T-helper 22 cell (primary cell): ENCODE data around the gene ARHGAP26.

Experiments
- DNase-seq: peaks from one replicate; pipeline ENCODE4 v3.0.0-alpha.2; 2020; ENCODE audit warnings: low read depth

Gene ARHGAP26

DNA sequence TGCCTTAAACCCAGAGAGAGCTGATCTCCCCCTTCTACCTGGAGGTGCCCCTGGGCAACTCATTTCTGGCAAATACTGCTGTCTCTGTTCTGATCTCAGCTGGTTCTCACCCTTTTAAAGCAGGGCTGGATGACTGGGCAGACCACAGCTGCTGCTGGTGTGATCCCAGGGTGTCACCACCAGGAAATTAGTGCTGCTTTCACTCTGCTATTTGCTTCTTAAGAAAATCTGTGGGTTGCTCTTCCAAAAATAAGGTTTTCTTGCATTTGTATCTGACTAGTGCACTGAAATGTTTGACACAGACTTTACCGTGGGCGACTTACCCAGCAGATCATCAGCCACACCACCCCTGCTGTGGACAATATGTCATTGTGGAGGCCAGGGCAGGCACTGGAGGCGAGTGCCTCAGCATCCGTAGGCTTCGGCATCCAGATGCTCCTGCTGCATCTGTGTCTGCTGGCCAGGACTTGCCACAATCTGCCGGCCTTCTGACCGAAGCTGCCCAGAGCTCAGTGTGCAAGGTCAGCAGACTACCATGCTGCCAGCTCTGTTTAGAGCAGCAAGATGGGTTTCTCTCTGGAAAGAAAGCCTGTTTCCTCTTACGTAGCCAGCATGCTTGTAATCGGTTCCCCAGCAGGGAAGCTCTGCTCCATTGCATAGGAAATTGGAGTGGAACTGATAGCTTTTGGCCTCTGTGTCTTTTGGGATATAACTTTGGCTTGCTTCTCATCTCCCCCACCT, 13.6 kb downstream of the ARHGAP26 start:
- no peak for DNase-seq

DNA sequence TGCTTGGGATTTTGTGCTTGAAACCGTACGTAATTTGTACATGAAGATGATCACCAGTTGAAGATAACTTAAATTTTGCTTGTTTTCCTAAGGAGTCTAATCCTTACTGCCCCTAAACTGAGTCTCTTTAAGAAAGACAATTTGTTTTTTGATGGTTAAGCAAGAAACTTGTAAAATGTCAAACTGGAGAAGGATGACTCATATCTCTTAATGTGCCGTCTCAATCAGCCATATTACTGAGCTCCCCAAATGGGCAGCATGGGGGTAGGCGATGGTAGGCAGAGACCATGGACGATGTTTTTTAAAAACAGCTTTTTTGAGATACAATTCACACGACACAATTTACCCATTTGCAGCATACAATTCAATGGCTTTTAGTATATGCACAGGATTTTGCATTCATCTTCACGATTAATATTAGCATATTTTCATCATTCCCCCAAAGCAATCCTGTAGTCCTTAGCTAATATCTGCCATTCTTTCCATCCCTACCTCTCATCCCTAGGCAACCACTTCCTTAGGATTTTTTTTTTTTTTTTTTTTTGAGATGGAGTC, 14.3 kb downstream of the ARHGAP26 start:
- DNase-seq, result no peak

DNA sequence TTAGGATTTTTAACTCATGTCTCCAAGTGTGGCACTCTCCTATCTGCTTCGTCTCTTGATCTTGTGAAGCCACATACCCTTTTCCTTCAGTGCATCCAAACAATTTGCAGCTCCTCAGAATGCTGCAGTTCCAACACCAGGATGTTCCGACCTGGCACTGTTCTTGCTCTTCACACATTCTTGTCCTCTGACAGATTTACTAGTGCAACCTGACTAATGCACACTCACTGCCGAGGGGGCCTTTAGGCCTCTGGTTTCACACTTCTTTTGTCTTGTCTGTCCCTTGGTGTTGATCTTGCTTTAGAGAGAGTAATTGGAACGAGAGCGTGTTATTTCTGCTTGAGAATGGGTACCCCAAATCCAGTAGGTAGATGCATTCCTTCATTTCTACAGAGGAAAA, 15.0 kb downstream of the ARHGAP26 start:
- DNase-seq, result no peak

DNA sequence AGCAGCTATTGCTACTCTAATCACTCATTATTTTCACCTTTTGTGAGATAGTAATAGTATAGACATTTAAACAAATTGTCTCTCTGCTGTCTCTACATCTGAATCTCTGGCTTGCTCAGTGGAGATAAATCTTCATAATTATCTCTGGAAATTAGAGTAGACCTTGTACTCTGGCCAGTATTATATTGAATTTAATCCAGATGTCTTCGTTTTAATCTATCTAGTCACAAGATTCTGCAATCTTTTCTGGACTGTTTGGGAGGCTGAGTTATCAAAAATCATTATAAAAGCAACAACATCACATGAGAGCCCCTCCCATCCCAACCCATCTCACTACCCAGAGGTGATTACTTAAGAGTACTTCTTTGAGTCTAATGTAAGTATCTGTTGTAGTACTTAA, 19.0 kb downstream of the ARHGAP26 start:
- DNase-seq, result no peak

DNA sequence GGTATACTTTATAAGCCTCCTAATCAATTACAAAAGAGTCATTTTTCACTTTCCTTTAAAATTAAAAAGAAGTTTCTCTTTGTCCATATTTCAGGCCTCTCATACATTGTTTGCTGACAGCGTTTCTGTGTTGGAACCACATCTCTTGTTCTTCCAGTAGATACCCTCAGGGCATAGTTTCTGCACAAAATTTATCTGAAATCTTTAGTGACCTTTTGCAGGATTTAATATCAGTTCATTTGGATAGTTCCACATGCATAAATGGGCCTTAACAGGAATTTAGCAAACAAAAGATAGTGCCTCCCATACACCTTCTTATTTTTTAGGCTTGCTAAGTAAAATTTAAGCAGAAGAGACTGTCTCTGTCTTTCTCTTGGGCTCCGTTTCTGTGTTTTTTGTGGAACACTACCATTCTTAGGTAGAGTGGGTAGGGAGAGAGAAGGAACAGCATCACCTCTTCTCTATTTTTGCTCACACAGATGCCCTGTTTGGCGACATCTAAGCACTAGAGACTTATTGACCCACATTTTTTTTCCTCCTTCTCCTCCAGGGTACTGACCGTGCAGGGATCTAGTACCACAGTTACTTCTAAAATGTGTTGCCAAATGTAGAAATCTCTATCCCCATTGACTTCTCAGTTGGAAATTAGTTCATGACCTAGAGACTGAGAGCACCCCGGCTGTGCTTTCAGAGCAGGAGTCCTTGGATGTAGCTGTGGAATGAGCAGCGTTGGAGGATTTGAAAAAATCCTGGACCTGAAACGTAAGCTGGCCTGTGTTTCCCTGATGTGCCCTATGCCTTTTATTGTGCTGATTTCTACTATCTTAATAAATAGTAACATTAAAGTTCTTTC, 22.1 kb downstream of the ARHGAP26 start:
- no peak for DNase-seq

DNA sequence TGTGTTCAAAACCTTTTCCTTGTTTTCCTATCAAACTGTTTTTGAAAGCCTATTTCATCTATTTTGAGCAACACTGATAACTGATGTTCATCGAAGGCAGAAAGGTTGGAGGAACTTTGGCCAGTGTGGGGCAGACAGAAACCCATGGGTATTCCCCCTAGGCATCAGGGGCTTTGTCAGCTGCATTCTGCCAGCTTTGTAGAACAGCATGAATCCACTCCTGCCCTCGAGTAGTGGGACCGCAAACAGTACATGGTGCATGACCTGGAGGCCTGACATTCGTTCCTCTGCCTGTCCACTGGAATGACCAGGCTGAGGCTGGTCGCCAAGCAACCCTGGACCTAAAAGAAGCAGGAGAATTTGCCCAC, 22.7 kb downstream of the ARHGAP26 start:
- no peak for DNase-seq

DNA sequence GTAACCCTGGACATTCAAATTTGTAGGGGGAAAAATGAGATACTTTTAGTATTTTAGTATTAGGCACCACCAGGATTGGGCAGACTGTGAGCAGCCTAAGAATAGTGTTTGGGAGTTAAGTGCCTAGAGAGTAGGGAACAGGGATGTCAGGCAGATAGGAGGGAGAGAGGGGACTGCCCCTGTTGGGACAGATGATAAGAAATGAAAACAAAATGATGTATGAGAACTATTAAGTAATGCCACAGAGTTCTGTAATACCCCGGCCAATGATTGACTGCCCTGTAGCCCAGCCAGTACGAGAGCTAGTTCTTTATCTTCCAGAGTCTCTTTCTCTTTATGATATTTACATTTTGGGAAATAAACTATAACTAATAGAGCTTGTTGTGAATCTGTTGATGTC, 24.4 kb downstream of the ARHGAP26 start:
- DNase-seq, result no peak

DNA sequence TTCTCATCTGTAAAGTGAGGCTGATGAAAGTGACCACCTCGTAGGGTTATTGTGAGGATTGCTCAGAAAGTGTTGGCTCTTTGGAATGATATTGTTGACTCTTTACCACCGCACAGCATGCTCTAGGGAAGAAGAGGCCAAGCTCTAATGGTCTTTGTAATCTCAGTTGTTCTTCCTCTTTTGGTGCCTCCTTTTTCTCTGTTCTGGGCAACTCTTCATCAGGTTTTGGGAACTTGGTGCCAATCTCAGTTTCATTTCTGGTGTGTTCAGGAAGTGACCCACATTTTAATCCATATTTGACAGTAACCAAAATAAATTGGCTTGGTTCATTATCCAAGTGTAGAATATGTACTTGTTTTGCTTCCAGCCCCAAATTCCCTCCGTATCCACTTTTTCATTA, 25.1 kb downstream of the ARHGAP26 start:
- DNase-seq, result no peak

DNA sequence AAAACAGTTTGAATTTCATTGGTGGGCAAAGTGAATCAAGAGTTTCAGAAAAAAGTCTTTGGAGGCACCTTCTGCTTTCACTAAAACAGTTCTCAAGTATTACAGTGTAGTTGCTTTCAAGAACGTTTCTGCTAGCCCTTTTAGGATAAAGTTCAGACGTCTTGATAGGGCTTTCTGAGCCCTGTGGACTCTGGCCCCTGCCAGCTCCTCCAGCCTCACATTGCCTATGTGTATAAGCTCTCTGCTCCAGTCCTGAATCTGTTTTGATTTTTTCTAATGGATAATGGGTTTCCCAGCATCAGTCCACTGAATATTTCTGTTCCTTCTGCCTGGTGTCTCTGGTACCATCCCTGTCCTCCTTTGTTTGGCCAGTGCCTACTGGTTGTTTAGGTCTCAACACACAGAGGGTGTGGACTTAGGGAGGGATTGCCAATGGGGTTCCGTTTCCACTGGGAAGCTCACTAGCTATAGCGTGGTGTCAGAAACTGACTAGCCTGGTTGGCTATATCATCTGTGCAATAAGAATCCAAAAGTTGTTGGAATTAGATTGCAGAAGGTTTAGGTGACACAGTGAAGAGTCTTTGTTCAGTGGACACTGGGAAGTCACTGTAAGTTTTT, 26.4 kb downstream of the ARHGAP26 start:
- no peak for DNase-seq

DNA sequence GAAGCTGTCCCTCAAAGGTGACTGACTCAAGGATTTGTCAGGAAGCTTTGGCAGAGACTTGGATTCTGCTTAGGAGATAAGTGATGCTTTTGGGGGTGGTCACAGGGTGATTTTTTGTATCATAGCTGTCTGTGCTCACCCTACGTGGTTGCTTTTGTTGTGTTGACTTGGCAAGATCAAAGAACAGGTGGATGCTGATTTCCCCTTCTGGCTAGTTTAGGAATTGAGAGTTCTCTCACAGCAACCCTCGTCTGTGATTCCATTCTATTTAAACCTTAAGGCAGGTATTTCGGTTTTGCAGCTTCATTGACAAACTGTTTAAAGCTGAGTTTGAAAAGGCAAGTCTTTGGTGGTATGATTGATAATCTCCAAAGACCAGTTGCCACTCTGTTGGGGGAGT, 27.2 kb downstream of the ARHGAP26 start:
- DNase-seq, result no peak

DNA sequence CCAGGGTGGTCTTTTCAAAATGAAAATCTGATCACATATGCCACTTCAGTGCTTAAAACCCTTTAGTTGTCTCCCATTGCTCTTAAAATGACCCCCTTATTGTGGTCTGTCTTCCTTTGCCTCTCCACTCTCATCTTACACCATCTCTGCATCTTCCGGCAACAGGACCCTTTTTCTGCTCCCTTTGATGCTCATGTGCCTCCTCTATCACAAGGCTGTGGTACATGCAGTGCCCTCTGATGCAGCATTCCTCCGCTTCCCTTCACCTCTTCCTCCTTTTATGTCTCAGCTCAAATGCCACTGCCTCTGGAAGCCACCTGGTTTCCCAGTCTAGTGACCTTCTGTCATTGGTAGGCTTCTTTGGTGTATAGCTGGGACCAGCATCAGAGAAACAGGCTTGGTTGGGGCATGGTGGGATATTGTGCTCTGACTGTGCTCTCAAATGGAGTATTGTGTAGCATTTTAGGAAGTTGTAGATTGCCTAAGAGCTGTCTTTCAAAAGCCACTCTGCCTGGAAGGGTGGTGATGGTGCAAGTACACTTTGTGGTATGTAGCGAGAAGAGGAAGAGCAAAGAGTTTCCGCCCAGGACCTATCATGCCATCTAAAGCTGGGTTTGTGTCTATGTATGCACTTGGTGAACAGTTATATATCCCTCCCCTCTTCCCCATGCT, 28.1 kb downstream of the ARHGAP26 start:
- no peak for DNase-seq

DNA sequence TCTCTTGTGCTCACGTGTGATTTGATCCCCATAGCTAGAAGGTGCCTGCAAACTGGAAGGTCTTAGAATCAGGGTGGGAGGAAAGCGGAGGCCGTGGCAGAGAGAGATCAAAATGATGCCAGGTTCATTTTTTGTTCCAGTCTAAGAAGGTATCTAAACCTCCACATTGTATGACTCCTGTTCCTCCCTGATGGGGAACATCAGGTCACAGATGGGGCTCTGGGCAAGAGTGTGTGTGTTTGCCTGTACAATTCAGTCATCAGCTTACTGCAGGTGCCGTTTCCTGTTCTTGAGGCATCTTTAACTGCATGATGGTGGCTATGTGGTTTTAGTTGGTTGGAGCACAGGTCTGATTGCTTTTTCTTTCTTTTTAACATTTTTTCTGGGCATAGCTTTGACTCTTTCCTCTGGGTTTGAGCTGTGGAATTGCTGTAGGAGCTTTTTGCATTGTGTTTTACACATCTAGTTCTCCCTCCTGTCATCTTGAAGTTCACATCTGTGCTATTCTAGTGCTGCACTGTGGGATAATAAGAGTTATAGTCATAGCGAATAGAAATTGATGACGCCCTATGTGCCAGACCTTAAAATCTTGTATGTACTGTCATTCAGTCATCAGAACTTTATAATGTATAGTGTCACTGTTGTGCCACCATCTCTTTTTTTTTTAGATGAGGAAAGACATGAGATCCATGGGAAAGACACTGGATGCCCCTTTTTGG, 30.8 kb downstream of the ARHGAP26 start:
- peak; percentile 2 for DNase-seq

DNA sequence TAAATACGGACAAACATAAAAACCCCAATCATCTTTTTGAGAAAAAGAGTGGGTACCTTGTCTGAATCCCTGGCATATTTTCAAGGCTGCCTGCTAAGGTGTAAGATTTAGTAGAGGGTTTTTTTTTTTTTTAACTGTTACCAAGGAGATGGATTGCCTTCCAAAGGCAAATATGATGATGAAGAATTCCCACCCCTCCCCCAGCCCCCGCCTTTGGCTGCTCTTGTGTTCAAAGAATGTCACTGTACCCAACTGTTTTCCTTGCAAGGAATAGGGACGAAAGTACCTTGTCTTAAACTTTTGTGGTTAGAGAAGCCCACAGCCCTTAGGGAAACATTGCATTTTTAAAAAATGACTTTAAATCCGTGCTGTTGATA, 31.3 kb downstream of the ARHGAP26 start:
- DNase-seq, result no peak

DNA sequence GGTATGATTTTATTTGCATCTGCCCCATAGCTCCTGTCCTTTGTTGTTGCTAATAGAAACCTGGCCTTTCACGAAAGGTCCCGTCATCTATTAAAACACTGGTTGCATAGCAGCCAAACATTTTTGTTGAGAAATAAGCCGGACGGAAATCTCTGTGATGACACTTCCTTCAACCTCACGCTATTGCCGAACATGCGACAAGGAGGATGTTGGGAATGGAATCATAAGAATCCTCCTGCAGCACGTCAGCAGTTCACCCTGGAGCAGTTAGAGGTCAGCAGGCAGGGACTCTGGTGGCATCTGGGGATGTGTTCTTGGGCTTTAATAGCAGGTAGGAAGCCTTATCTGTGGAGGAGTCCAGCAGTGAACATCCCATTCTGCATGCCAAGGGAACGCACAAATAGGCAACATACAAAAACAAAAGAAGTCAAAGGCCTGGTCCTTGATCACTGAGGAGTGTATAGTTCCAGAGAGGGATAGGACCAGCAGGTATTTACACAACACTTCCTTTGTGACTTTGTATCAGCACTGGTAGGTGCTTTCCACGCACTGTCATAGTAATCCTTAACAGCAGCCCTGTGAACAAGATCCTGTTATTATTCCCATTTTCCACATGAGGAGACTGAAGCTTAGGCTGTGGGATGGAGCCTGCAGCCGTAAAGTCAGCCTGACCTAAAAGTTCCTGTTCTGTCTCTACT, 33.4 kb downstream of the ARHGAP26 start:
- no peak for DNase-seq

DNA sequence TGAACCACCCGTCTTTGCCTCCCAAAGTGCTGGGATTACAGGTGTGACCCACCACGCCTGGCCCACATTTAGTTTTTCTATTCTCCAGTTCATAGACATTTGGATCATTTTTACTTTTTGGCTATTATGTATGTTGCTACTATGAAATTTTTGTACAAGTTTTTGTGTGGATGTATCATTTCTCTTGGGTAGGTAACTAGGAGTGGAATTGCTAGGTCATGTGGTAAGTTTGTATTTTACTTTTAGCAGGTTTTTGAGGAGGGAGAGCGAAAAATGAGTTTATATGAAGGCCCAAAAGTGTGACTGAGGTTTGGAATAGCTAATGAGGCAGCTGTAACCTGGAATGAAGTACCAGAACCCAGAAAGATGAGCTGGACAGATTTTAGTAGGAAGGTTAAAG, 35.2 kb downstream of the ARHGAP26 start:
- no peak for DNase-seq

DNA sequence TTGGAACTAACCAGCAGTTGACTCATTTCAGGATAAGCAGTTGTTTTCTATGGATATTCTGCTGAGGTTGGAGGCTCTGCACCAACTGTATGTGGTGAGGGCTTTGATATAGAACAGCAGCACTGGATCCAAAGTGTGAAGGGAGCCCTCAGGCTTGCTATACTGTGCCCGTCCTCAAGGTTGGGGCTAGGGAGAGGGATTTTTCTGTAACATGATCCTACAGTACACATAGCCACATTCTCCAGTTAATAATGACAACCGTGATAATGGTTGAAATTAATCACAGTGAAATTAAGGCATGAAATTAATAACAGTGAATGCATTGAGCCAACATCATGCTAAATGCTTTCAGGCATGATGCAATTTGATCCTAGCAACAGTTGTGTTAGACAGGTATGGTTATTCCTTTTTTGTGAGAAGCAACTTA, 36.7 kb downstream of the ARHGAP26 start:
- no peak for DNase-seq

DNA sequence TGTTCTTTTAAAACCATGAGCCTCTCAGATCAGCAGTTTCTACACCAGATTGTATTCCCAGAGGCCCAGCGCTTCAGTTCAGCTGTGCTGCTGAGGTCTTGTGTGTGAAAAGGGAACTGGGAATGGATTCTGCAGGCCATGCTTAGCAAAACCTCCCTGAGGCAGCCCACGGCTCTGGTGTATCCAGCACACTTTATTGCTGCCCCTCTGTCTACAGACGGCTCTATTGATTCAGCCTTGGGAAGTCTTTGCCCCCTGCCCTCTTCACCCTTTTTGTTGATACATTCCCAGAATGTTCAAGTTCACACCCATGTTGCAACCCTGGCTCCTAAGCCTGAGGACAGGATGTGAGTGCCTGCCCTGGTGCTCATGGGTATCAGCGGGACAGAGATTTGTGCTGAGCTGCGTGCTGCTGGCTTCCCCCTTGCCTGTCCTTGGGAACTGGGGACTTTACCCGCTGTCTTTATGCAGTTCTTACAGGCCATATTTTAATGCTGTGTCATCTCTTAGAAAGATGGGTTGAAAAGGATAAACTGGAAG, 37.3 kb downstream of the ARHGAP26 start:
- DNase-seq, result no peak

DNA sequence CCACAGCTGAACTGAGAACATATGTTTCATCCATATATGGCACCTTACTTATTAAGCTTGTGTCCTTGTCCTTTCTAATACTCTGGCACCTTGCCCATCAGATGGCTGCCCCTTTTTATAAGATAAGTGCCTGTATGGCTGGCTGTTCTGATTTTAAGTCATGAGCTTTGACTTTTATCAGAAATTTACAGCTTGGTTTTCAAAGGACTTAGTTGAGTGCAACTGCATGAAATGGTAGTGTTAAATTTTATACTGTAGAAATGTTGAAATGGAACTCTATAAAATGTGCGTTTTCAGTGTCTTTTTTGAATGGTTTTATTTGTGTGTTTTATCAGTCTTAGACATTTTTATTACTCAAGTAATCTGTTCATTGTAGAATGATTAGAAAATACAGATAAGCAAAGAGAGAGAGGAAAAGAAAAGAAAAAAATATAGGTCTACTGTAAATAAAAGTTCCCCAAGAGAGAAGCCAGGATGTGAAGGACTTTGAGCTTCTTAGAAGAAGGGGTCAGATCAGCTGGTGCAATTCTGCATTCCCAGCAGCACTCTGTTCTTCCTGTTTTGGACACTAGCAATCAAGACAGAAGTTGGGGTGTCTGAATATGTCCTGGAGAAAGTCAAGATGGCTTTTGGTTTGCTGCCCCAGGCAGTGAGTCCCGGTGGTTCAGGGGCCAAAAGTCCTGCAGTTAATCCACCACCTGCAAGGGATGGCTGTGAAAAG, 38.9 kb downstream of the ARHGAP26 start:
- DNase-seq, result no peak

DNA sequence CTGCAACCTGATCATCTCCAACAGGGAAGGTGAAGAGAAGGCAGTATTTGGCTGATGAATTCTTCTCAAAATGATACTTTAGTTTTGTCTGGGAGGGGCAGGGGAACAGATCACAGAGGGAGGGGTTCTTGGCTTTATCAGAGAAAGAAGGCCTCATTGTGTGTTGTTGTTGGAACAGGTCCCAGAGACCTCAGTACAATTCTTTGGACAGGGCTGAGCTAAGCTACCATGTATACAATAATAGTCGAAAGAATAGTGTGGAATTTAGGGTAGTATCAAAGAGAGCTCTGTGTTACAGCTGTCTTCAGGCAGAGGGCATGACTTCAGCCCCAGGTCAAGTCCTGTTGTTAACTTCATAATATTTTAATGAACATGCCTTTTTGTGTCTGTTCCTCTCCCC, 39.9 kb downstream of the ARHGAP26 start:
- DNase-seq, result no peak

DNA sequence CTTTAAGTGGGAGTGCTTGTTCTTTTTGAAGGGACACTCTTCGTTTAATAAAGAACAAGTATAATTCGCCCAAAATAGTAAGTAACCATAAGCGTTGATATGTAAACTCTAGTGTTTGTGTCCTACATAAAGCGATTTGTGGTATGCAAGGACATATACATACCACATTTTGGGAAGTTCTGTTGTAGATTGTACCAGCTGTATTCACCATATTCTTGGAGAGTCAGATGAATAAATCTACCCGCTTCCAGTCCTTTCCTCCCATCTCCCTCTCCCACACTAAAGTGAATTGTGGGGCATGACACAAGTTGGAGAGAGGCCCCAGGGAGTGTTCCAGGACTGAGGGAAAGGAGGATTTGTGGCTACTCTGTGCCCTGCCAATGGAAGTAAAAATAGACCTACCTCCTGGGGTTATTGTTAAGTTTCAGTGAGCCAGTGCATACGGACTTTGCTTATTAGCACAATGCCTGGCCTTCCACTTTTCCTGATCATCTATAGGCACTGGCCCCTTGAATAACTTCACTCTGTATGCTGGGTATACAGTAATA, 40.6 kb downstream of the ARHGAP26 start:
- DNase-seq, result no peak
